ENCODE measurements around the gene USP38. TPM values are rescaled to one million over a fixed set of nuclear protein-coding genes. Genes with fewer than 3 reads are reported as not detected.
A peak's percentile ranks its signal among the peaks of the same experiment; 100 is the strongest.

Gene USP38, protein sequence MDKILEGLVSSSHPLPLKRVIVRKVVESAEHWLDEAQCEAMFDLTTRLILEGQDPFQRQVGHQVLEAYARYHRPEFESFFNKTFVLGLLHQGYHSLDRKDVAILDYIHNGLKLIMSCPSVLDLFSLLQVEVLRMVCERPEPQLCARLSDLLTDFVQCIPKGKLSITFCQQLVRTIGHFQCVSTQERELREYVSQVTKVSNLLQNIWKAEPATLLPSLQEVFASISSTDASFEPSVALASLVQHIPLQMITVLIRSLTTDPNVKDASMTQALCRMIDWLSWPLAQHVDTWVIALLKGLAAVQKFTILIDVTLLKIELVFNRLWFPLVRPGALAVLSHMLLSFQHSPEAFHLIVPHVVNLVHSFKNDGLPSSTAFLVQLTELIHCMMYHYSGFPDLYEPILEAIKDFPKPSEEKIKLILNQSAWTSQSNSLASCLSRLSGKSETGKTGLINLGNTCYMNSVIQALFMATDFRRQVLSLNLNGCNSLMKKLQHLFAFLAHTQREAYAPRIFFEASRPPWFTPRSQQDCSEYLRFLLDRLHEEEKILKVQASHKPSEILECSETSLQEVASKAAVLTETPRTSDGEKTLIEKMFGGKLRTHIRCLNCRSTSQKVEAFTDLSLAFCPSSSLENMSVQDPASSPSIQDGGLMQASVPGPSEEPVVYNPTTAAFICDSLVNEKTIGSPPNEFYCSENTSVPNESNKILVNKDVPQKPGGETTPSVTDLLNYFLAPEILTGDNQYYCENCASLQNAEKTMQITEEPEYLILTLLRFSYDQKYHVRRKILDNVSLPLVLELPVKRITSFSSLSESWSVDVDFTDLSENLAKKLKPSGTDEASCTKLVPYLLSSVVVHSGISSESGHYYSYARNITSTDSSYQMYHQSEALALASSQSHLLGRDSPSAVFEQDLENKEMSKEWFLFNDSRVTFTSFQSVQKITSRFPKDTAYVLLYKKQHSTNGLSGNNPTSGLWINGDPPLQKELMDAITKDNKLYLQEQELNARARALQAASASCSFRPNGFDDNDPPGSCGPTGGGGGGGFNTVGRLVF
- 17.0 and 18.1 TPM in 2 replicates for total RNA-seq
- polyA plus RNA-seq, result 6.7 and 7.5 TPM in 2 replicates
- polyA plus RNA-seq (2011; cell fraction: cytosol; rRNA removed), result 7.3 and 7.7 TPM in 2 replicates
- polyA plus RNA-seq (2011; cell fraction: nucleus; rRNA removed), result 8.1 and 8.3 TPM in 2 replicates
- 8.2 and 11.7 TPM in 2 replicates for polyA plus RNA-seq (2012)
- 34.8 and 36.2 TPM in 2 replicates for polyA minus RNA-seq
- 19.0 TPM for polyA minus RNA-seq (2011; cell fraction: cytosol; rRNA and poly(A)+ RNA removed)
- polyA minus RNA-seq (2011; cell fraction: nucleus; rRNA and poly(A)+ RNA removed), result 29.5 and 32.7 TPM in 2 replicates
- percentile 89 among the genes with signal in this experiment for Bru-seq, nascent RNA
- percentile 72 among the genes with signal in this experiment for BruChase-seq, experiment 1, labeled RNA remaining after a 6-hour chase
- BruChase-seq, experiment 2, labeled RNA remaining after a 2-hour chase, result percentile 84 among the genes with signal in this experiment
- long read RNA-seq, full-length matches to known transcripts, result 14 of 20 reads
- long read RNA-seq, partial matches to known transcripts, result 3 of 20 reads
- long read RNA-seq, other reads (novel, unspliced or antisense), result 3 of 20 reads

DNA sequence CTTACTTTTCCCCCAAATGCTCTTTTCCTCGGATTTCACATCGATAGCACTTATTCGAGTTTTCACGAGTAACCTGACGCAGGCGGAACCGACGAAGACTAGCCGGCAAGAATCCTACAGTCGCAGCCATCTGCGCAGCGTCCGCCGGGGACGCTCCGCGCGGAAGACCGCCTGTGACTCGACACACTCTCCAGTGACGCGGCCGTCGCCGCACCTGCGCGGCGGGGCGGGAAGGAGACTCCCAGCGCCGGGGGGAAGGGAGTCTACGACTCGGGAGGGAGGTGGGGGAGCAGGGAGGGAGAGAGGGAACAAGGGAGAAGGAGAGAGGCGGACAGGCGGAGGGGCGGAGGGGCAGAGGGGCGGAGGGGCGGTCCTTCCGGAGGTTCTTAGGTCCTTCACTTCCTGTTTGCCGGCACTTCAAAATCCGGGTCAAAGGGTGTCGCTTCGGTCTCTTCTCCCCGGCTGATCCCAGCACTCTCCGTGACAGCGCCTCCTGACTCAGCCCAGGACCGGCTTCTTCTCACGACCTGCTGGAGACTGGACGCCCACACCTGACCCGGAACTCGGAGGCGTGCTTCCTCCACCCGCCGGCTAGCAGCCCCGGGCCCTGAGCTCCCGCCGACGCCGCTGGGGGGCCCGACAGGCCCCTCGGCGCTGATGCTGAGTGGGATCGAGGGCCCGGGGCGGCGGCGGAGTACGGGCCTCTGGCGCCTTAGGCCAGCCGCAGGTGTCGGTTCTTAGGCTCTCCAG is at the start of gene USP38:
USP38 (plus strand) TSS at position 415 of the 750 bp plus-strand sequence. CDS start 534 bp downstream, outside the sequence.
- Histone ChIP-seq H3K79me2 (ENCODE audit: control insufficient read depth, insufficient read depth, low read length) (peaks cover 46% of the 10 kb centered on the region), H3K27ac (ENCODE audit: insufficient read depth, low read depth, low read length) (peak within 1 kb of the TSS; percentile 73), H3K9me1 (replicated peaks; ENCODE audit: control insufficient read depth, extremely low read depth, insufficient read depth, low read length) (no peaks in the 10 kb centered on the region), H3K4me3 (replicated peaks in 1 of 3; ENCODE audit: insufficient read depth in 1 of 3, low read depth in 1 of 3, low read length in 3 of 3) (peak within 1 kb of the TSS; percentile 64 to 84 (median 69)), H4K20me1 (replicated peaks; ENCODE audit: control insufficient read depth, extremely low read depth, insufficient read depth, low read length) (no peaks in the 10 kb centered on the region), H3K9ac (replicated peaks; ENCODE audit: extremely low read depth, insufficient read depth, low read length) (peak within 1 kb of the TSS; percentile 91), H3K4me2 (ENCODE audit: insufficient read depth, low read length) (peak within 1 kb of the TSS; percentile 95), H2AFZ (ENCODE audit: low read depth, low read length) (peak within 1 kb of the TSS; percentile 65), H3K4me1 (ENCODE audit: control insufficient read depth, extremely low read depth, insufficient read depth, low read length) (peaks cover 32% of the 10 kb centered on the region), H3K36me3 (ENCODE audit: control insufficient read depth in 2 of 2, extremely low read depth in 1 of 2, insufficient read depth in 2 of 2, low read length in 2 of 2) (peaks cover 0 to 6% of the 10 kb centered on the region in 2 experiments), H3K9me3 (replicated peaks; ENCODE audit: control insufficient read depth, insufficient read depth, low read length) (no peaks in the 10 kb centered on the region), H3K27me3 (ENCODE audit: control insufficient read depth in 2 of 2, insufficient read depth in 2 of 2, low read length in 2 of 2) (no peaks in the 10 kb centered on the region)
- dilution Hi-C loops (cut with MboI; ENCODE audit: extremely low pct_ligation_motif_present, low sequenced_read_pairs), result no loop called here
- CTCF ChIA-PET, result interaction anchor here (0.6 to 1.2 kb wide), 2 partner anchors 152 to 199 kb away, joined by 3 read pairs; partner anchors contain the start of gene GAB1
- no TSS peak for BruUV-seq (replicated peaks)
- FAIRE-seq (peak; percentile 89), DNase-seq (ENCODE audit: low read depth, low spot score) (peak; percentile 90)
- peak; percentile 74 for TF ChIP-seq POLR2AphosphoS5 (IDR thresholded peaks at IDR 0.05; ENCODE audit: insufficient read depth, low read depth, low read length)
- TF ChIP-seq EZH2 (IDR thresholded peaks at IDR 0.05; ENCODE audit: borderline replicate concordance, low read depth, low read length, severe bottlenecking), result no peak
- TF ChIP-seq GATA2 (IDR thresholded peaks at IDR 0.05; ENCODE audit: insufficient read depth, insufficient read length, low read depth, low read length), result no peak
- TF ChIP-seq JUN (IDR thresholded peaks at IDR 0.05; ENCODE audit: borderline replicate concordance, insufficient read depth, insufficient read length, low read depth), result no peak
- TF ChIP-seq POLR2A (IDR thresholded peaks at IDR 0.05; ENCODE audit: low read depth, low read length), result peak; percentile 49
- TF ChIP-seq FOS (IDR thresholded peaks at IDR 0.05; ENCODE audit: borderline replicate concordance, insufficient read depth, low read length), result no peak
- no peak for TF ChIP-seq MYC (IDR thresholded peaks at IDR 0.05; ENCODE audit: low read depth, low read length)
- TF ChIP-seq, protein P1, sequence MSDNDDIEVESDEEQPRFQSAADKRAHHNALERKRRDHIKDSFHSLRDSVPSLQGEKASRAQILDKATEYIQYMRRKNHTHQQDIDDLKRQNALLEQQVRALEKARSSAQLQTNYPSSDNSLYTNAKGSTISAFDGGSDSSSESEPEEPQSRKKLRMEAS (IDR thresholded peaks at IDR 0.05; ENCODE audit: insufficient read depth, insufficient read length), result no peak
- TF ChIP-seq, protein P2, sequence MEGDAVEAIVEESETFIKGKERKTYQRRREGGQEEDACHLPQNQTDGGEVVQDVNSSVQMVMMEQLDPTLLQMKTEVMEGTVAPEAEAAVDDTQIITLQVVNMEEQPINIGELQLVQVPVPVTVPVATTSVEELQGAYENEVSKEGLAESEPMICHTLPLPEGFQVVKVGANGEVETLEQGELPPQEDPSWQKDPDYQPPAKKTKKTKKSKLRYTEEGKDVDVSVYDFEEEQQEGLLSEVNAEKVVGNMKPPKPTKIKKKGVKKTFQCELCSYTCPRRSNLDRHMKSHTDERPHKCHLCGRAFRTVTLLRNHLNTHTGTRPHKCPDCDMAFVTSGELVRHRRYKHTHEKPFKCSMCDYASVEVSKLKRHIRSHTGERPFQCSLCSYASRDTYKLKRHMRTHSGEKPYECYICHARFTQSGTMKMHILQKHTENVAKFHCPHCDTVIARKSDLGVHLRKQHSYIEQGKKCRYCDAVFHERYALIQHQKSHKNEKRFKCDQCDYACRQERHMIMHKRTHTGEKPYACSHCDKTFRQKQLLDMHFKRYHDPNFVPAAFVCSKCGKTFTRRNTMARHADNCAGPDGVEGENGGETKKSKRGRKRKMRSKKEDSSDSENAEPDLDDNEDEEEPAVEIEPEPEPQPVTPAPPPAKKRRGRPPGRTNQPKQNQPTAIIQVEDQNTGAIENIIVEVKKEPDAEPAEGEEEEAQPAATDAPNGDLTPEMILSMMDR (IDR thresholded peaks at IDR 0.05; ENCODE audit: extremely low read depth in 1 of 2, insufficient read depth in 1 of 2, low read depth in 1 of 2, low read length in 2 of 2), result peak; percentile 5 to 17
- POLR2A ChIA-PET, result no interaction called here
- intact Hi-C loops (cut with micrococcal nuclease), result loop anchor here (1.0 to 10.0 kb wide), 6 partner anchors 152 to 1830 kb away; partner anchors contain the start of genes GAB1, INPP4B and SMARCA5
